Endothelial cell of umbilical vein (primary cell): Measurements from ENCODE around the gene BCS1L.

Source experiments
- EZH2 ChIP-seq: IDR thresholded peaks from 2 replicates; pipeline ENCODE4 v1.6.1; 2012; ENCODE audit warnings: borderline replicate concordance, low read depth, mild to moderate bottlenecking, moderate library complexity, low read length, inconsistent platforms; ENCODE audit not compliant: severe bottlenecking
- FOS ChIP-seq: IDR thresholded peaks from 2 replicates; pipeline ENCODE4 v1.6.1; 2011; ENCODE audit warnings: mild to moderate bottlenecking, low read length, moderate library complexity, borderline replicate concordance; ENCODE audit not compliant: insufficient read depth
- GATA2 ChIP-seq: IDR thresholded peaks from 2 replicates; pipeline ENCODE4 v1.7.0; 2011; ENCODE audit warnings: low read depth, mild to moderate bottlenecking, moderate library complexity, mixed read lengths, low read length; ENCODE audit not compliant: insufficient read length, insufficient read depth
- JUN ChIP-seq: IDR thresholded peaks from 2 replicates; pipeline ENCODE4 v1.6.1; 2011; ENCODE audit warnings: borderline replicate concordance, low read depth; ENCODE audit not compliant: insufficient read length, insufficient read depth
- MYC ChIP-seq: IDR thresholded peaks from one replicate; pipeline ENCODE4 v1.6.1; 2011; ENCODE audit warnings: mild to moderate bottlenecking, low read depth, low read length
- POLR2A ChIP-seq: IDR thresholded peaks from 2 replicates; pipeline ENCODE4 v1.6.1; 2012; ENCODE audit warnings: low read depth, mild to moderate bottlenecking, control low read depth, low read length
- POLR2AphosphoS5 ChIP-seq: IDR thresholded peaks from 2 replicates; pipeline ENCODE4 v1.6.1; 2012; ENCODE audit warnings: low read depth, mild to moderate bottlenecking, control low read depth, low read length, moderate library complexity; ENCODE audit not compliant: insufficient read depth
- TF ChIP-seq, protein P1 (sequence below), 2 donors: IDR thresholded peaks; 1 replicate in 1 of 2; 2 replicates in 1 of 2; pipeline ENCODE4 v1.5.1; 2011; ENCODE audit warnings: low read length in 2 of 2, mild to moderate bottlenecking in 2 of 2, moderate library complexity in 2 of 2, control low read depth in 1 of 2, inconsistent platforms in 1 of 2, low read depth in 1 of 2; ENCODE audit not compliant: insufficient read depth in 1 of 2; ENCODE audit errors: extremely low read depth in 1 of 2
- TF ChIP-seq, protein P2 (sequence below): IDR thresholded peaks from 2 replicates; pipeline ENCODE4 v1.6.1; 2011; ENCODE audit not compliant: insufficient read depth, insufficient read length

DNA sequence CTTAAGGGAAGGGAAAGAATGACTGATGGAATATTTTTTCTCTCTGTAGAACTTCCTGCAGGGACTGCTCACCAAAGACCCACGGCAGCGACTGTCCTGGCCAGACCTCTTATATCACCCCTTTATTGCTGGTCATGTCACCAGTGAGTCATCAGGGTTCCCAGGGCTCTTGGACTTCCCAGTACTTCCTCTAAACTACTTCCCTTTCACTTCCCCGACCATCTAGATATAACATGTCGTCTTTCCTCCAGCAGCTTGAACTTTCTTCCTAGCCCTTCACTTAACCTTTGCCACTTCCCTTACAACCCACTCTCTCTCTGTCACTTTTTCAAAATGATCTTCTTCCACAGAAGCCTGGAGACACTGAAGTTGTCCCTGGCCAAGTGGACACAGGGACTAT is 19.6 kb downstream of the BCS1L start:
- TF ChIP-seq, protein P1, sequence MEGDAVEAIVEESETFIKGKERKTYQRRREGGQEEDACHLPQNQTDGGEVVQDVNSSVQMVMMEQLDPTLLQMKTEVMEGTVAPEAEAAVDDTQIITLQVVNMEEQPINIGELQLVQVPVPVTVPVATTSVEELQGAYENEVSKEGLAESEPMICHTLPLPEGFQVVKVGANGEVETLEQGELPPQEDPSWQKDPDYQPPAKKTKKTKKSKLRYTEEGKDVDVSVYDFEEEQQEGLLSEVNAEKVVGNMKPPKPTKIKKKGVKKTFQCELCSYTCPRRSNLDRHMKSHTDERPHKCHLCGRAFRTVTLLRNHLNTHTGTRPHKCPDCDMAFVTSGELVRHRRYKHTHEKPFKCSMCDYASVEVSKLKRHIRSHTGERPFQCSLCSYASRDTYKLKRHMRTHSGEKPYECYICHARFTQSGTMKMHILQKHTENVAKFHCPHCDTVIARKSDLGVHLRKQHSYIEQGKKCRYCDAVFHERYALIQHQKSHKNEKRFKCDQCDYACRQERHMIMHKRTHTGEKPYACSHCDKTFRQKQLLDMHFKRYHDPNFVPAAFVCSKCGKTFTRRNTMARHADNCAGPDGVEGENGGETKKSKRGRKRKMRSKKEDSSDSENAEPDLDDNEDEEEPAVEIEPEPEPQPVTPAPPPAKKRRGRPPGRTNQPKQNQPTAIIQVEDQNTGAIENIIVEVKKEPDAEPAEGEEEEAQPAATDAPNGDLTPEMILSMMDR (IDR thresholded peaks at IDR 0.05; ENCODE audit: extremely low read depth in 1 of 2, insufficient read depth in 1 of 2, low read depth in 1 of 2, low read length in 2 of 2): no peak
- no peak for TF ChIP-seq POLR2A
- peak; percentile 42 for TF ChIP-seq FOS
- no peak for TF ChIP-seq POLR2AphosphoS5
- TF ChIP-seq JUN: peak; percentile 21
- no peak for TF ChIP-seq EZH2
- no peak for TF ChIP-seq GATA2
- TF ChIP-seq, protein P2, sequence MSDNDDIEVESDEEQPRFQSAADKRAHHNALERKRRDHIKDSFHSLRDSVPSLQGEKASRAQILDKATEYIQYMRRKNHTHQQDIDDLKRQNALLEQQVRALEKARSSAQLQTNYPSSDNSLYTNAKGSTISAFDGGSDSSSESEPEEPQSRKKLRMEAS: no peak
- no peak for TF ChIP-seq MYC
